AG04450 (cell line): ENCODE results near the gene SDHAF1. TPM values are rescaled to one million over a fixed set of nuclear protein-coding genes. Genes with fewer than 3 reads are reported as not detected.

Experiments used
- CTCF ChIA-PET: fragments of 300-600, 350-600 bp; formaldehyde crosslinking; extraction: SDS; loops from one replicate; lab custom pipeline; 2022; ENCODE audit warnings: antibody characterized with exemption, inconsistent platforms; lab: Charles Lee
- POLR2A ChIA-PET: fragments of 350-600 bp; formaldehyde crosslinking; extraction: SDS; loops from one replicate; lab custom pipeline; 2021; ENCODE audit warnings: antibody characterized with exemption, inconsistent platforms; lab: Yijun Ruan, JAX
- DNase-seq: peaks from one replicate; pipeline ENCODE4 v3.0.0-alpha.2; 2011; ENCODE audit warnings: low read depth, low spot score
- H3K27ac ChIP-seq: one replicate; pipeline ENCODE4 v1.5.1; 2012; ENCODE audit warnings: low read depth, low read length, control low read depth
- H3K27me3 ChIP-seq: one replicate; pipeline ENCODE4 v1.6.0; 2012; ENCODE audit warnings: low read length; ENCODE audit not compliant: control insufficient read depth, insufficient read depth
- H3K4me3 ChIP-seq: 2 replicates; pipeline ENCODE4 v1.5.1; 2011; ENCODE audit warnings: mild to moderate bottlenecking, low read depth, low read length, control low read depth
- H3K9me3 ChIP-seq: 2 replicates; pipeline ENCODE4 v1.5.1; 2012; ENCODE audit warnings: low read length; ENCODE audit not compliant: control insufficient read depth, insufficient read depth
- polyA plus RNA-seq: library from polyadenylated mRNA; depleted of rRNA; stranded (reverse); fragments of >200 nt; gene quantifications from 2 replicates; pipeline ENCODE4 v1.2.3, GENCODE V29; 2011
- TF ChIP-seq, protein P1 (sequence below): IDR thresholded peaks from 2 replicates; pipeline ENCODE4 v1.5.1; 2011; ENCODE audit warnings: low read depth, low read length, control low read depth, inconsistent platforms

SDHAF1 gene
- polyA plus RNA-seq, 1 experiment, result 7.5 TPM

DNA sequence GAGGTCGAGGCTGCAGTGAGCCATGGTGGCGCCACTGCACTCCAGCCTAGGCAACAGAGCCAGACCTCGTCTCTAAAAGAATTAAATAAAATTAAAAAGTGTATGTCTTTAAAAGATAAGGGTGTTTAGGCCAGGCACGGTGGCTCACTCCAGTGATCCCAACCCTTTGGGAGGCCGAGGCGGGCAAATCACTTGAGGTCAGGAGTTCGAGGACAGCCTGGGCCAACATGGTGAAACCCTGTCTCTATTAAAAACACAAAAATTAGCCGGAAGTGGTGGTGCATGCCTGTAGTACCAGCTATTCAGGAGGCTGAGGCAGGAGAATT, 7.5 kb upstream of the SDHAF1 start:
- Histone ChIP-seq H3K27ac (no peak overlapping the region), H3K4me3 (no peak overlapping the region), H3K27me3 (peaks cover 20% of the 10 kb centered on the region), H3K9me3 (peaks cover 3% of the 10 kb centered on the region; the same call in 1 of the 2 replicates)
- ChIA-PET CTCF (interaction anchor here (0.6 kb wide), 1 partner anchor 203 kb away, joined by 3 read pairs; no protein-coding TSS in a partner anchor), POLR2A (no interaction called here)
- no peak for DNase-seq
- TF ChIP-seq, protein P1, sequence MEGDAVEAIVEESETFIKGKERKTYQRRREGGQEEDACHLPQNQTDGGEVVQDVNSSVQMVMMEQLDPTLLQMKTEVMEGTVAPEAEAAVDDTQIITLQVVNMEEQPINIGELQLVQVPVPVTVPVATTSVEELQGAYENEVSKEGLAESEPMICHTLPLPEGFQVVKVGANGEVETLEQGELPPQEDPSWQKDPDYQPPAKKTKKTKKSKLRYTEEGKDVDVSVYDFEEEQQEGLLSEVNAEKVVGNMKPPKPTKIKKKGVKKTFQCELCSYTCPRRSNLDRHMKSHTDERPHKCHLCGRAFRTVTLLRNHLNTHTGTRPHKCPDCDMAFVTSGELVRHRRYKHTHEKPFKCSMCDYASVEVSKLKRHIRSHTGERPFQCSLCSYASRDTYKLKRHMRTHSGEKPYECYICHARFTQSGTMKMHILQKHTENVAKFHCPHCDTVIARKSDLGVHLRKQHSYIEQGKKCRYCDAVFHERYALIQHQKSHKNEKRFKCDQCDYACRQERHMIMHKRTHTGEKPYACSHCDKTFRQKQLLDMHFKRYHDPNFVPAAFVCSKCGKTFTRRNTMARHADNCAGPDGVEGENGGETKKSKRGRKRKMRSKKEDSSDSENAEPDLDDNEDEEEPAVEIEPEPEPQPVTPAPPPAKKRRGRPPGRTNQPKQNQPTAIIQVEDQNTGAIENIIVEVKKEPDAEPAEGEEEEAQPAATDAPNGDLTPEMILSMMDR, result no peak

DNA sequence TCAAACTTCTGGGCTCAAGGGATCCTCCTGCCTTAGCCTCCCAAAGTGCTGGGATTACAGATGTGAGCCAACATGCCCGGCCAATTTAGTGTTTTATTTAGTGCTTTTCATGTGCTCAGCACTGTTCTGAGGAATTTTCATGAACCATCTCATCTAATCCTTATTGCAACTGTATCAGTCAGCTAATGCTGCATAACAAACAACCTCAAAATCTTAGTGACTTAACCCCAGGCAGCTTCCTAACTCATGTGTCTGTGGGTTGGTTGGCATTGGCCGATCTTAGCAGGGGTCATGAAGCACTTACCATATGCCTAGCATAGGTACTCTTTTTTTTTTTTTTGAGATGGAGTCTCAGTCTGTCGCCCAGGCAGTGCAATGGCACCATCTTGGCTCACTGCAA, 6.2 kb upstream of the SDHAF1 start:
- Histone ChIP-seq H3K4me3 (no peak overlapping the region), H3K9me3 (peaks cover 3% of the 10 kb centered on the region; the same call in 1 of the 2 replicates), H3K27ac (no peak overlapping the region), H3K27me3 (peaks cover 23% of the 10 kb centered on the region)
- POLR2A ChIA-PET, result no interaction called here
- CTCF ChIA-PET, result no interaction called here
- no peak for DNase-seq
- TF ChIP-seq, protein P1, result no peak

DNA sequence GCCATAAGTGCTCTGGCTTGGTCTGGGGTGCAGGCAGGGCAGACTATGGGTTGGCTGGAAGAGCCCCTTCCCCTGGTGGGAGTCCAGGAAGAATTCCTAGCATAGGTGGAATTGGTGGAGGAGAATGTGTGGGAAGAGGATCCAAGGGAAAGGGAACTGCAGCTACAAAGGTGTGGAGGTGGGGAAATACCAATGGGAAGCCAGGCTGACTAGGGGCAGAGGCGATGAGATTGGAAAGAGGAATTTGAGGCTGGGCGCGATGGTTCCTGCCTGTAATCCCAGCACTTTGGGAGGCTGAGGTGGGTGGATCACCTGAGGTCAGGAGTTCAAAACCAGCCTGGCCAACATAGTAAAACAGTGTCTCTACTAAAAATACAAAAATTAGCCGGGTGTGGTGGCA, 4.8 kb upstream of the SDHAF1 start:
- no peak overlapping the region for H3K4me3 ChIP-seq
- DNase-seq, result no peak
- H3K27ac ChIP-seq, result no peak overlapping the region
- peaks cover 9% of the 10 kb centered on the region; the same call in 1 of the 2 replicates for H3K9me3 ChIP-seq
- ChIA-PET CTCF (no interaction called here), POLR2A (no interaction called here)
- H3K27me3 ChIP-seq, result peaks cover 20% of the 10 kb centered on the region
- TF ChIP-seq, protein P1, result no peak

DNA sequence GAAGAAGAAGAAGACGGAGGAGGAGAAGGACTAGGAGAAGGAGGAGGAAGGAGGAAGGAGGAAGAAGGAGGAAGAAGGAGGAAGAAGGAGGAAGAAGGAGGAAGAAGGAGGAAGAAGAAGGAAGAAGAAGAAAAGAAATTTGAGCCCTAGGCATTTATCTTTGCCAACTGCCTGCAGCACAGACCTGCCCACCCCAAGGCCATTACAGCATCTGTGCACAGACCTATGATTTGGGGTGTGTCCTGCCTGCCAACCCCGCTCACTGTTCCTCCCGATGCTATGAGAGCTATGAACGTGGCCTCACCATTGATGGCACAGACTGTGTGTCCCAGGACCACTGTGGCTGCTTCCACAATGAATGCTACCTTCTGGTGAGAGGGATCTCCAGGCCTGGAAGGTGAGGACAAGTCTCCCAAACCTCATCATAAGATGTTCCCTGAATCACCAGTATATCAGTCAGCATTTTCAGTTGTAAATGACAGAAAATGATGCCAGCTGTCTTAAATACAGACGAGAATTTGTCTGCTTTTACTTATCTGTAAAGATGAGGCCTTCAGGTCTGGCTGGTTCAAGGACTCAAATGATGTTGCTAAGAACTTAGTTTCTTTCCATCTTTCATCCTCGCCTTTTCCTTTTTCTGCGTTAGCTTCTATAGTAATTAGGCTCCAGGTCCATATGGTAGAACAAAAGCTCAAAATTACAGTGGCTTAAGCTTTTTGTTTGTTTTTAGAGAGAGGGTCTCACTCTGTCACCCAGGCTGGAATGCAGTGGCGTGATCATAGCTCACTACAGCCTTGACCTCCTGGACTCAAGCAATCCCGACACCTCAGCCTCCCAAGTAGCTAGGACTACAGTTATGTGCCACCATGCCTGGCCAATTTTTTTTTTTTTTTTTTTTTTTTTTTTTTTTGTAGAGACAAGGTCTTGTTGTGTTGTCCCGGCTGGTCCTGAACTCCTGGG, 3.9 kb upstream of the SDHAF1 start:
- H3K9me3 ChIP-seq, result peaks cover 9% of the 10 kb centered on the region; the same call in 1 of the 2 replicates
- CTCF ChIA-PET, result interaction anchor here (0.7 to 0.9 kb wide), 2 partner anchors 9 to 68 kb away, joined by 3 to 7 read pairs; no protein-coding TSS in a partner anchor
- H3K27ac ChIP-seq, result no peak overlapping the region
- no peak overlapping the region for H3K4me3 ChIP-seq
- H3K27me3 ChIP-seq, result peaks cover 20% of the 10 kb centered on the region
- TF ChIP-seq, protein P1, result no peak
- no peak for DNase-seq
- POLR2A ChIA-PET, result interaction anchor here (1.0 kb wide), 1 partner anchor 63 kb away, joined by 7 read pairs; the partner anchor contains the start of gene THAP8
